ENCODE data around the gene ARSB. TPM values are rescaled to one million over a fixed set of nuclear protein-coding genes. Genes with fewer than 3 reads are reported as not detected.

ARSB gene
- total RNA-seq, 1 donor from 2014 or later, result 21.4 TPM

DNA sequence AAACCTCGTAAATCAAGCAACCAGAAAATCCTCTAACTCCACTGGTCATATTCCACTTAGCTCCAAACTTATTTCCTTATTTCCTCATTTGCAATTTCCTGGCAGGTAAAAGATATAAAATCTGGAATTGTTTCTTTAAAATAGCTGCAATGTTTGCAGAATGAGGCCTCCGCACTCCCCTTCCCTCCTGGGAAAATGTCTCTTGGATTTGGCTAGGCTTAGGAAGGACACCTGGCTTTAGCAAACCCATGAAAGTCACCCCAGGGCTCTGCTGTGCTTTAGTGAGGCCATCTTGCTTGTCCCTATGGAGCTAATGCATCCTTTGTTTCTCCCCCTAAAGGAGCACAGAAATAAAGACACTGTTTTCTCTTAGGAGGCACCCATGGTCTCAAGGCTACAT is 10.5 kb downstream of the ARSB start:
- TF ChIP-seq, protein P1, sequence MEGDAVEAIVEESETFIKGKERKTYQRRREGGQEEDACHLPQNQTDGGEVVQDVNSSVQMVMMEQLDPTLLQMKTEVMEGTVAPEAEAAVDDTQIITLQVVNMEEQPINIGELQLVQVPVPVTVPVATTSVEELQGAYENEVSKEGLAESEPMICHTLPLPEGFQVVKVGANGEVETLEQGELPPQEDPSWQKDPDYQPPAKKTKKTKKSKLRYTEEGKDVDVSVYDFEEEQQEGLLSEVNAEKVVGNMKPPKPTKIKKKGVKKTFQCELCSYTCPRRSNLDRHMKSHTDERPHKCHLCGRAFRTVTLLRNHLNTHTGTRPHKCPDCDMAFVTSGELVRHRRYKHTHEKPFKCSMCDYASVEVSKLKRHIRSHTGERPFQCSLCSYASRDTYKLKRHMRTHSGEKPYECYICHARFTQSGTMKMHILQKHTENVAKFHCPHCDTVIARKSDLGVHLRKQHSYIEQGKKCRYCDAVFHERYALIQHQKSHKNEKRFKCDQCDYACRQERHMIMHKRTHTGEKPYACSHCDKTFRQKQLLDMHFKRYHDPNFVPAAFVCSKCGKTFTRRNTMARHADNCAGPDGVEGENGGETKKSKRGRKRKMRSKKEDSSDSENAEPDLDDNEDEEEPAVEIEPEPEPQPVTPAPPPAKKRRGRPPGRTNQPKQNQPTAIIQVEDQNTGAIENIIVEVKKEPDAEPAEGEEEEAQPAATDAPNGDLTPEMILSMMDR (IDR thresholded peaks at IDR 0.05; ENCODE audit: unreplicated experiment), result no peak
- H3K4me3 Mint-ChIP-seq, result no peak overlapping the region
- H3K9me3 Mint-ChIP-seq, result peaks cover 5% of the 10 kb centered on the region
- DNase-seq (ENCODE audit: low spot score in 2 of 2, unreplicated experiment in 2 of 2), result no peak
- H3K27me3 Mint-ChIP-seq (ENCODE audit: low read depth), result no peaks in the 10 kb centered on the region
- H3K4me1 Mint-ChIP-seq, result peaks cover 41% of the 10 kb centered on the region
- no peak overlapping the region for H3K27ac Mint-ChIP-seq
- H3K36me3 Mint-ChIP-seq, result no peaks in the 10 kb centered on the region

DNA sequence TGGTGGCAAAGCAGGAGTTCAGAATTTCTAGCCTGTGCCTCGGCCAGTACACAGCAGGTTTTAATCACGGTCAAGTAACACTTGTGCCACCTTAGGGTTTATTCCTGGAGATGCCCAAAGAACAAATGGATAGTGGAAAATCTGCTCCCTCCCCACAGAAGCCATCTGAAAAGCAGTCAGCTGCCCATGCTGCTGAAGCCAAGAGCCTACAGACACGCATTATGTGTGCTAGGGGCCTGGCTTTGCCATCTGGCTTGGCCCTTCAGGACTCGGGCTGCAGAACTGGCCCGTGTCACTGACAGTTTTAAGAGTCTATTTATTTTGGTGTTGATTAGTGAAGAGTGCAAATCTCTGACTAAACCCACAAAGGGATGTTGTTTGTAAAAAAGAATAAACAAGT is 11.1 kb downstream of the ARSB start:
- no peaks in the 10 kb centered on the region for H3K27me3 Mint-ChIP-seq (ENCODE audit: low read depth)
- no peak overlapping the region for H3K27ac Mint-ChIP-seq
- H3K4me1 Mint-ChIP-seq, result peaks cover 41% of the 10 kb centered on the region
- no peaks in the 10 kb centered on the region for H3K36me3 Mint-ChIP-seq
- no peaks in the 10 kb centered on the region for H3K9me3 Mint-ChIP-seq
- TF ChIP-seq, protein P1 (IDR thresholded peaks at IDR 0.05; ENCODE audit: unreplicated experiment), result no peak
- DNase-seq (ENCODE audit: low spot score in 2 of 2, unreplicated experiment in 2 of 2), result no peak
- no peak overlapping the region for H3K4me3 Mint-ChIP-seq

DNA sequence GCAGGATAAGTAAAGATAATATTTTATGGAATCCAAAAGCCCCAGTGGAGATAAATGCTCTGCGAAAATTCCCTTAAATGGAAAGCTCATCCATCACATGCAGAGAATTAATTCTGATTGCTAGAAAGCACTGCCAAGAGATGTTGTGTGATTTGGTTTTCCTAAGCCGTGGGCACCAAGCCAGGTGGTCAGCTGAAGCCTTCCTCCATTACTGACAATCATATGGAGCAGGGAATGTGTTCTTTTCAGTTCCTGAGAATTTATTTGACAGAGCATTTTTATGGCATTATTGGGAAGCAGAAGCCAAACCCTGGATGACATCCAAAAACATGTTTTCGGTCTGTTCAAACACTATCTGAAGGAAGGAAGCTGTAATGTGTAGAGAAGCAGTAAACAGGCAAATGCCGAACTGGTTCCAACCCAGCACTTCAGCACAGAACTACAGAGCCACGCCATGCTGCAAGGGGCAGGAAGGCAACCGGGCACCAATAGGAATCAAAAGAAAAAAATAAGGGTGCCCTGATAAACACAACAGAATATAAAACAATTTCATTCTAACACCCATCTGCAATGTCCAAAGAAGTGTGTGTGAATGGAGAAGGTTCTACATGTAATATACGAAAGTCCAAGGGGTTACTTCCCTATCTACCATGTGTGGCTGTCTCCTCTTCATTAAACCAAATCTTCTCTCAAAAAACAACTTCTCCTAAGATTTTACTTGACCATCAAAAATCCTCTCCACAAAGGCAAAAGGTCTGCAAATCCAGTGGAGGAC is 12.3 kb downstream of the ARSB start:
- Mint-ChIP-seq H3K4me1 (peaks cover 42% of the 10 kb centered on the region), H3K4me3 (no peak overlapping the region), H3K27ac (peak overlapping the region; percentile 85), H3K36me3 (no peaks in the 10 kb centered on the region), H3K9me3 (no peaks in the 10 kb centered on the region), H3K27me3 (ENCODE audit: low read depth) (no peaks in the 10 kb centered on the region)
- peak; percentile 34 to 61 for DNase-seq (ENCODE audit: low spot score in 2 of 2, unreplicated experiment in 2 of 2)
- TF ChIP-seq, protein P1 (IDR thresholded peaks at IDR 0.05; ENCODE audit: unreplicated experiment), result no peak

DNA sequence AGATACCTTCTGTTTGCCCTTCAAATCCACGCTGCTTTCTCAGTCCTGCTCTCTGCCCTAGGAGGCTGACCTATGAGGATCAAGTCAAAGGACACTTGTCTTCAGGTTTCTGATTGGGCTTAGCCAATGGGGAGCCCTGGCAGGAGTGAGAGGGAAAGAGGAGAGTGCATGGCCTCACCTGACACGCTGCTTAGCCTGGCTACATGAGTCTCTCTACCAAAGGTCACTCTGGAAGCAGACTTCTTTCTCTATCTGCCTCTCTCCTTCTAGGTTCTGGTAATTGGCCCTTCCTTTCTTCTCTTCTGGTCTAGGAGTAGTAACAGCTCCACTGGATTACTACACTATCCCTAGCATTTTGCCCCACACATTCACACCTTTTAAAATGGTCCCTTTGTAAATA is 13.1 kb downstream of the ARSB start:
- H3K4me3 Mint-ChIP-seq, result no peak overlapping the region
- H3K9me3 Mint-ChIP-seq, result no peaks in the 10 kb centered on the region
- H3K27me3 Mint-ChIP-seq (ENCODE audit: low read depth), result no peaks in the 10 kb centered on the region
- peaks cover 44% of the 10 kb centered on the region for H3K4me1 Mint-ChIP-seq
- TF ChIP-seq, protein P1 (IDR thresholded peaks at IDR 0.05; ENCODE audit: unreplicated experiment), result no peak
- no peaks in the 10 kb centered on the region for H3K36me3 Mint-ChIP-seq
- no peak for DNase-seq (ENCODE audit: low spot score in 2 of 2, unreplicated experiment in 2 of 2)
- peak overlapping the region; percentile 85 for H3K27ac Mint-ChIP-seq

DNA sequence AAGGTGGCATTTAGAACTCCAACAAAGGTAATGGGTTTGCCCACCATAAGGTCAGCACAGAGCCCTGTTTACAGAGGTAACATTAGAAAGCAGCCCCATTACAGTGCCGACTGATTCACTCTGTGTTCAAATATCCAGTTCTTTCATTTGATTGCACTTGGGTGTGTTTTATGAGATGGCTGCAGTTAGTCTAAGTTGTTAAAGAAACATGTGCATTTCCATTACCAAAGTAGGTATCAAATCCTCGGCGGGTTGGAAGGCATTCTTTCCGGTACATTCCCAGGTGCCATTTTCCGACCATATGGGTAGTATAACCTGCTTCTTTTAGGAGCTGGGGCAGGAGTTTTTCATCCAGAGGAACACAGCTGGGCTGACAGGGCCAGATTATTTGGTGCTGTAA is 16.3 kb downstream of the ARSB start:
- H3K4me1 Mint-ChIP-seq, result peaks cover 31% of the 10 kb centered on the region
- H3K4me3 Mint-ChIP-seq, result no peak overlapping the region
- DNase-seq (ENCODE audit: low spot score in 2 of 2, unreplicated experiment in 2 of 2), result no peak
- no peak overlapping the region for H3K27ac Mint-ChIP-seq
- no peaks in the 10 kb centered on the region for H3K9me3 Mint-ChIP-seq
- H3K36me3 Mint-ChIP-seq, result no peaks in the 10 kb centered on the region
- no peaks in the 10 kb centered on the region for H3K27me3 Mint-ChIP-seq (ENCODE audit: low read depth)
- TF ChIP-seq, protein P1 (IDR thresholded peaks at IDR 0.05; ENCODE audit: unreplicated experiment), result no peak
